Measurements from ENCODE around the gene SPEN.
"Not testable (repeated sequence)": the region's sequence is repeated elsewhere in the genome, so short reads cannot be mapped to it uniquely, and the experiment has no call there.

The SPEN gene

DNA sequence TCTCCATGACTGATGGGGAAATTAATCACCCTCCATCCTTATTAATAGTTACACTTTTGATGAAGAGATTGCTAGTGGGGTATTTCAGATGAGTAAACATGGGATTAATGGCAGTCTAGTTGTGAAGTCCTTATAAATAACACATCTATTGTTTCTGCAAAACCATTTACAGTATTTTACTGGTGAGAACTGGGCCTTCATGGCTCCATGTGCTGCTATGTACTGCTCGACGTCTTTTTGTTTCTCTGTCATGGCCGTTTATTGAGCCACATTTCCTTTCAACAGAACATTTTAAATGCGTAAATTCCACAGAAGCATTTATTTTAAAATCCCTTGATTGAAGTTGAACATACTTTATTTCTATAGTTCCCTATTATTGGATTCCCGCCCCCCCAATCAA is 34.5 kb downstream of the SPEN start:
- no peak for DNase-seq
- in situ Hi-C loops (cut with HindIII; ENCODE audit: low pct_ligation_motif_present, low pct_unique_long_range_greater_than_20kb, low sequenced_read_pairs), result no loop called here

DNA sequence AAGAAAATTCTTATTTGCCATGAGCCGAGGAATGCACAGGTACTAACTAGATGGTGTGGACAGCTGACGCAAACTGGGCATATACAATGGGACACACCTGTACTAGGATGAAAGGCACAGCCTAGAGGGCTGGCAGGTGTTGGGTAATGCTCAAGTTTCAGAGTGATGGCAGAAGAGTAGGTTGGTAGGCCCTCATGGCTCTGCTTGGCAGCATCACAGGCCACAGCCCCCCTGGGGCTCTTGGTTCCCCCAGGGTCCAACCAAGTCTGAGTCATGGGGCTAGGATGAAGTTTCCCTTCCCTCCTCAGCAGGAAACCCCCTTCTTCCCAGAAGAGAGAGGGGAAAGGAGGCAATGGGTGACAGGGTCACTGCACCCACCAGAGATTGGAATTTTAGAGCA is 35.2 kb downstream of the SPEN start:
- in situ Hi-C loops (cut with HindIII; ENCODE audit: low pct_ligation_motif_present, low pct_unique_long_range_greater_than_20kb, low sequenced_read_pairs), result no loop called here
- DNase-seq, result no peak

GRCh38 chr1:15883326-15883725 is 35.8 kb downstream of the SPEN start:
- DNase-seq, result no peak
- in situ Hi-C loops (cut with HindIII; ENCODE audit: low pct_ligation_motif_present, low pct_unique_long_range_greater_than_20kb, low sequenced_read_pairs), result no loop called here

- in situ Hi-C loops (cut with HindIII; ENCODE audit: low pct_ligation_motif_present, low pct_unique_long_range_greater_than_20kb, low sequenced_read_pairs), result no loop called here
- no peak for DNase-seq
Measured at GRCh38 chr1:15884477-15884876, 37.0 kb downstream of the SPEN start.

- in situ Hi-C loops (cut with HindIII; ENCODE audit: low pct_ligation_motif_present, low pct_unique_long_range_greater_than_20kb, low sequenced_read_pairs), result no loop called here
- no peak for DNase-seq
Measured at GRCh38 chr1:15885269-15885668, 37.8 kb downstream of the SPEN start.

GRCh38 chr1:15885701-15886610 is 38.4 kb downstream of the SPEN start:
- in situ Hi-C loops (cut with HindIII; ENCODE audit: low pct_ligation_motif_present, low pct_unique_long_range_greater_than_20kb, low sequenced_read_pairs), result no loop called here
- DNase-seq, result peak; percentile 83

GRCh38 chr1:15886611-15887167 is 39.2 kb downstream of the SPEN start:
- in situ Hi-C loops (cut with HindIII; ENCODE audit: low pct_ligation_motif_present, low pct_unique_long_range_greater_than_20kb, low sequenced_read_pairs), result no loop called here
- DNase-seq, result no peak

- peak; percentile 19 for DNase-seq
Measured at GRCh38 chr1:15892857-15893599, 45.5 kb downstream of the SPEN start.

GRCh38 chr1:15895233-15895632 is 47.7 kb downstream of the SPEN start:
- no peak for DNase-seq
- in situ Hi-C loops (cut with HindIII; ENCODE audit: low pct_ligation_motif_present, low pct_unique_long_range_greater_than_20kb, low sequenced_read_pairs), result no loop called here

More at GRCh38 chr1:15892857-15893599, 45.5 kb downstream of the SPEN start:
- in situ Hi-C loops (cut with HindIII; ENCODE audit: low pct_ligation_motif_present, low pct_unique_long_range_greater_than_20kb, low sequenced_read_pairs), result not testable (repeated sequence)

GRCh38 chr1:15896841-15897610 is 49.5 kb downstream of the SPEN start:
- peak; percentile 56 for DNase-seq

DNA sequence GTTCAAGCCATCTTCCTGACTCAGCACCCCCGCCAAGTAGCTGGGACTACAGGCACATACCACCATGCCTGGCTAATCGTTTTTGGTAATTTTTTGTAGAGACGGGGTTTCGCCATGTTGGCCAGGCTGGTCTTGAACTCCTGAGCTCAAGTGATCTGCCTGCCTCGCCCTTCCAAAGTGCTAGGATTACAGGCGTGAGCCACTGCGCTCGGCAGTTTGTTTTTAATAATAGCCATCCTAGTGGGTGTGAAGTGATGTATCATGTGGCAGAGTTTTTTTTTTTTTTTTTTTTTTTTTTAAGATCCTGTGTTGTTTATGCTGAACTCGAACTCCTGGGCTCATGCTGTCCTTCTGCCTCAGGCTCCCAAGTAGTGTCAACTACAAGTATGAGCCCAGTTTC is 51.8 kb downstream of the SPEN start:
- no peak for DNase-seq
- in situ Hi-C loops (cut with HindIII; ENCODE audit: low pct_ligation_motif_present, low pct_unique_long_range_greater_than_20kb, low sequenced_read_pairs), result no loop called here

More at GRCh38 chr1:15896841-15897610, 49.5 kb downstream of the SPEN start:
- in situ Hi-C loops (cut with HindIII; ENCODE audit: low pct_ligation_motif_present, low pct_unique_long_range_greater_than_20kb, low sequenced_read_pairs), result not testable (repeated sequence)

DNA sequence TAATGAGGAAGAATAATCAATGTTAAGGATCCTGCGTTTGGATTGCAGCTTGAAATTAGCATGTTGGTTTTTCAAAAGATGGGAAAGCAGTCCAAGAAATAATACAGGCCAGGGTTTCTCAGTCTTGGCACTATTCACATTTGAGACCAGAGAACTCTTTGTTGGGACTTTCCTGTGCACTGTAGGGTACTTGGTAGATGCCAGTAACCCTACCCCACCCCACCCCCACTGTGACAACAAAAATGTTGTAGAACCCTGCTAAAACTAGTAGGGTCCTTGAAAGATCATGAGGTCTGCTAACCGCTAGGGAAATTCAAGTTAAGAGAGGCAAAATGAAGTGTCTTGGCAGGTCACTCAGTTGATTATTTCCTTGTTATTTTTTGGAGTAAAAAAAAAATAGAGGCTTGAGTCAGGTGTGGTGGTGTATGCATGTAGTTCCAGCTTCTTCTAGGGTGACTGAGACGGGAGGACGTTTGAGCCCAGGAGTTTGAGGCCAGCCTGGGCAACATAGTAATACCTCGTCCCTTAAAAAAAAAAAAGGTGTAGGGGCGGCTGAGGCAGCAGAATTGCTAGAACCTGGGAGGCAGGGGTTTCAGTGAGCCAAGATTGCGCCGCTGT is 53.3 kb downstream of the SPEN start:
- in situ Hi-C loops (cut with HindIII; ENCODE audit: low pct_ligation_motif_present, low pct_unique_long_range_greater_than_20kb, low sequenced_read_pairs), result no loop called here
- DNase-seq, result no peak

GRCh38 chr1:15902882-15903281 is 55.4 kb downstream of the SPEN start:
- peak; percentile 73 for DNase-seq

DNA sequence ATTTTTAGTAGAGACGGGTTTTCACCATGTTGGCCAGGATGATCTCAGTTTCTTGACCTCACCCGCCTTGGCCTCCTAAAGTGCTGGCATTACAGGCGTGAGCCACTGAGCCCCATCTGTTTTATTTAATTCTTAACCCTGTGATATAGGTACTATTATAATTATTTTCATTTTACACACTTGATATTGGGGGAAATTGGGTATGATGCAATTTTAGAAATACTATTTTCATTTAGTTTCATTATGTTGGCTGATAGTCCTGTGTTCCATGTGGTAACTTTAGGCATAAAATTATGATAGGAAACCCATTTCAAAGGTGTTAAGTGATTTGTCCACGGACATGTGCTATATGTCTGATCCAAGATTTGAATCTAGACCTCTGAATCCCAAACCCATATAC is 61.1 kb downstream of the SPEN start:
- in situ Hi-C loops (cut with HindIII; ENCODE audit: low pct_ligation_motif_present, low pct_unique_long_range_greater_than_20kb, low sequenced_read_pairs), result no loop called here
- no peak for DNase-seq

More at GRCh38 chr1:15902882-15903281, 55.4 kb downstream of the SPEN start:
- in situ Hi-C loops (cut with HindIII; ENCODE audit: low pct_ligation_motif_present, low pct_unique_long_range_greater_than_20kb, low sequenced_read_pairs), result no loop called here

GRCh38 chr1:15911141-15911540 is 63.6 kb downstream of the SPEN start:
- DNase-seq, result no peak
- in situ Hi-C loops (cut with HindIII; ENCODE audit: low pct_ligation_motif_present, low pct_unique_long_range_greater_than_20kb, low sequenced_read_pairs), result no loop called here

GRCh38 chr1:15911927-15912326 is 64.4 kb downstream of the SPEN start:
- DNase-seq, result no peak
- in situ Hi-C loops (cut with HindIII; ENCODE audit: low pct_ligation_motif_present, low pct_unique_long_range_greater_than_20kb, low sequenced_read_pairs), result no loop called here

DNA sequence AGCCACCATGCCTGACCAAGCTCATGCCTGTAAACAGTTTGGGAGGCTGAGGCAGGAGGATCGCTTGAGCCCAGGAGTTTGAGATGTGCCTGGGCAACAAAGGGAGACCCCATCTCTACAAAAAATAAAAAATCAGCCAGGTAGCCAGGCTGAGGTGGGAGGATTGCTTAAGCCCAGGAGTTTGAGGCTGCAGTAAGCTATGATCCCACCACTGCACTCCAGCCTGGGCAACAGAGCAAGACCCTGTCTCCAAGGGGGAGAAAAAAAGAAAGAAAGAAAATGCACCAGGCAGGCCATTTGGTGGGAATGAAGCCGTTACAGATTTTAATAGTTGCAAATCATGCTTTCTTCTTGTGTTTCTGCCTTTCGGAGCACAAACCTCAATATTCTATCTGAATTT is 66.1 kb downstream of the SPEN start:
- in situ Hi-C loops (cut with HindIII; ENCODE audit: low pct_ligation_motif_present, low pct_unique_long_range_greater_than_20kb, low sequenced_read_pairs); DNase-seq: not testable (repeated sequence)

- DNase-seq, result peak; percentile 50
- in situ Hi-C loops (cut with HindIII; ENCODE audit: low pct_ligation_motif_present, low pct_unique_long_range_greater_than_20kb, low sequenced_read_pairs), result no loop called here
Measured at GRCh38 chr1:15915991-15916390, 68.5 kb downstream of the SPEN start.
